Progenitor cell of endocrine pancreas (in vitro differentiated cells): Measurements from ENCODE around the gene NSMCE1. TPM values are rescaled to one million over a fixed set of nuclear protein-coding genes. Genes with fewer than 3 reads are reported as not detected.

ENCODE experiments used
- DNase-seq: peaks from one replicate; pipeline ENCODE4 v3.0.0; 2021; ENCODE audit warnings: low spot score; ENCODE audit not compliant: unreplicated experiment
- H3K27ac Mint-ChIP-seq: 2 replicates; pipeline ENCODE4 v1.8.0; 2021; ENCODE audit warnings: mild to moderate bottlenecking, moderate library complexity, mixed read lengths
- H3K27me3 Mint-ChIP-seq: 2 replicates; pipeline ENCODE4 v1.8.0; 2021; ENCODE audit warnings: mixed read lengths
- H3K36me3 Mint-ChIP-seq: 2 replicates; pipeline ENCODE4 v1.8.0; 2022; ENCODE audit warnings: mixed read lengths; ENCODE audit not compliant: insufficient read depth
- H3K4me1 Mint-ChIP-seq: 2 replicates; pipeline ENCODE4 v1.8.0; 2021; ENCODE audit warnings: low read depth, mixed read lengths
- H3K4me3 Mint-ChIP-seq: 2 replicates; pipeline ENCODE4 v1.8.0; 2021; ENCODE audit warnings: low read depth, mild to moderate bottlenecking, moderate library complexity, mixed read lengths
- H3K9me3 Mint-ChIP-seq: 2 replicates; pipeline ENCODE4 v1.8.0; 2021; ENCODE audit warnings: low read depth, mixed read lengths
- CTCF ChIP-seq: fragments of 200-600 bp; sonication (generic); IDR thresholded peaks from one replicate; pipeline ENCODE4 v1.5.0; 2021; ENCODE audit warnings: antibody characterized with exemption, mild to moderate bottlenecking; ENCODE audit not compliant: unreplicated experiment
- total RNA-seq: library from RNA; stranded (reverse); gene quantifications from 2 replicates; pipeline ENCODE4 v1.2.1, GENCODE V29; 2021

NSMCE1 gene
- total RNA-seq, 1 donor from 2014 or later: 26.2 TPM

DNA sequence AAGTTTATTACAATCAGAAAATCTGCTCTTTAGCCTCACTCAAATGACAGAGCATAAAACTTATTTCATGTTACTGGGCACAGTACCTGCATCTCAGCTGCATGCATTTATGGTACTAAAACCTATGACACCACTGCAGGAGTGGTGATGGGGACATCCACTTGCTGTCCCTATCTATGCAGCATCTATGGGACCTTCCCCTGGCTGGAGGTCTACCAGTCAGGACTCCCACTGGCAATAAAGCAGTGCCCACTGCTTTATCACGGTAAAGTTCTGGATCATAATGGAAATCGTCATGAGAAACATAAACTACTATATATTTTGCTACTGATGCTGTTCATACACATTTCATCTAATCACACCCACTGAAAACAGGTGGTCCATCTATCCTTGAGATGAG lies 26.2 kb downstream of the NSMCE1 start:
- H3K27ac Mint-ChIP-seq: no peak overlapping the region
- H3K36me3 Mint-ChIP-seq: no peaks in the 10 kb centered on the region
- peaks cover 5% of the 10 kb centered on the region for H3K27me3 Mint-ChIP-seq
- no peak for DNase-seq
- H3K4me1 Mint-ChIP-seq: peaks cover 9% of the 10 kb centered on the region
- no peaks in the 10 kb centered on the region for H3K9me3 Mint-ChIP-seq
- no peak overlapping the region for H3K4me3 Mint-ChIP-seq
- TF ChIP-seq CTCF: no peak

- Mint-ChIP-seq H3K27ac (no peak overlapping the region), H3K4me1 (peaks cover 11% of the 10 kb centered on the region), H3K36me3 (no peaks in the 10 kb centered on the region), H3K27me3 (peaks cover 5% of the 10 kb centered on the region), H3K9me3 (no peaks in the 10 kb centered on the region), H3K4me3 (no peak overlapping the region)
- DNase-seq: no peak
- TF ChIP-seq CTCF: no peak
Observed at GRCh38 chr16:27241658-27242057, 26.9 kb downstream of the NSMCE1 start.

GRCh38 chr16:27240948-27241531 lies 27.5 kb downstream of the NSMCE1 start:
- no peaks in the 10 kb centered on the region for H3K36me3 Mint-ChIP-seq
- no peak overlapping the region for H3K27ac Mint-ChIP-seq

DNA sequence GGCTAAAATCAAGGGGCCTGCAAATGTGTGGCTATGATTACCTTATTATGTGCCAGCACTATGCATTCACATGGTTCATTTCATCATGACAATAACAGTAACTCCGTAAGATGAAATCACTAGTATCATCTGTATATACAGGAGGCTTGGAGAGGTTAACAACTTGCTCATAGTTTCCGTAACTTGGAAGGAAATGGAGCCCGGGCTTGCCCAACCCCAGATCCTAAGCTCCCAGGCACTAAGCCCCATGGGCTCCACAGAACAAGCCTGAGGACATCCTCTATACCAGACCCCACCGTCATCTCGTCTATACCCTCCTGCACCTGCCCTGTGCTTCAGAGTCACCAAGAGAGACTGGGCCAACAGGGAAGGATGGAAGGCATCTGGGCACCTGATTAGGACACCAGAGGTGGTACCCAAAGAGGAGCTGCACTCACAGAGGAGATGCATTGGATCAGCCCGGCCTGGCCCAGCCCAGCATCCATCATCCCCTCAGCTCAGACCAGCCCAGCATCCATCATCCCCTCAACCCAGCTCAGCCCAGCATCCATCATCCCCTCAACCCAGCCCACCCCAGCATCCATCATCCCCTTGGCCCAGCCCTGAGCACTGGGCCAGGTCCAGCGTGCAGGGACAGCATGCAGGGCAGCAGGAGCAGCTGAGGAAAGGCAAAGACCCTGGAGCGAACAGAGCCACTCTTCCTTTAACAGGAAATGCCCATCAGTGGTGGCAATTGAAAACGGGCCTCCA lies 28.5 kb downstream of the NSMCE1 start:
- DNase-seq: no peak
- H3K4me1 Mint-ChIP-seq: peaks cover 11% of the 10 kb centered on the region
- no peak for TF ChIP-seq CTCF
- no peak overlapping the region for H3K27ac Mint-ChIP-seq
- peaks cover 5% of the 10 kb centered on the region for H3K27me3 Mint-ChIP-seq
- H3K9me3 Mint-ChIP-seq: no peaks in the 10 kb centered on the region
- no peak overlapping the region for H3K4me3 Mint-ChIP-seq
- no peaks in the 10 kb centered on the region for H3K36me3 Mint-ChIP-seq

More at GRCh38 chr16:27240948-27241531, 27.5 kb downstream of the NSMCE1 start:
- no peak for TF ChIP-seq CTCF
- Mint-ChIP-seq H3K4me1 (peaks cover 11% of the 10 kb centered on the region), H3K4me3 (no peak overlapping the region), H3K9me3 (no peaks in the 10 kb centered on the region), H3K27me3 (peaks cover 5% of the 10 kb centered on the region)
- DNase-seq: no peak

- H3K36me3 Mint-ChIP-seq: peaks cover 1% of the 10 kb centered on the region
- H3K27ac Mint-ChIP-seq: no peak overlapping the region
- TF ChIP-seq CTCF: no peak
- H3K27me3 Mint-ChIP-seq: peaks cover 5% of the 10 kb centered on the region
- no peak for DNase-seq
- no peak overlapping the region for H3K4me3 Mint-ChIP-seq
- peaks cover 8% of the 10 kb centered on the region for H3K4me1 Mint-ChIP-seq
- H3K9me3 Mint-ChIP-seq: no peaks in the 10 kb centered on the region
Observed at GRCh38 chr16:27239026-27239425, 29.5 kb downstream of the NSMCE1 start.
